Left ventricle myocardium inferior (tissue), 1 donor: Measurements from ENCODE around the gene KCNMB3. TPM values are rescaled to one million over a fixed set of nuclear protein-coding genes. Genes with fewer than 3 reads are reported as not detected.

Experiments
- DNase-seq: peaks from one replicate; pipeline ENCODE4 v3.0.0-alpha.2; 2020
- H3K27ac ChIP-seq: fragments of 200-600 bp; replicated peaks from 2 replicates; pipeline ENCODE4 v1.8.0; 2021
- H3K27me3 ChIP-seq: fragments of 200-600 bp; 2 replicates; pipeline ENCODE4 v1.8.0; 2021; ENCODE audit warnings: low read depth
- H3K36me3 ChIP-seq: fragments of 200-600 bp; 2 replicates; pipeline ENCODE4 v1.8.0; 2021
- H3K4me1 ChIP-seq: fragments of 200-600 bp; 2 replicates; pipeline ENCODE4 v1.8.0; 2021
- H3K4me3 ChIP-seq: fragments of 200-600 bp; 2 replicates; pipeline ENCODE4 v1.8.0; 2021; ENCODE audit warnings: mild to moderate bottlenecking, moderate library complexity
- H3K9me3 ChIP-seq: fragments of 200-600 bp; replicated peaks from 2 replicates; pipeline ENCODE4 v1.8.0; 2021
- CTCF ChIP-seq: fragments of 200-600 bp; IDR thresholded peaks from 2 replicates; pipeline ENCODE4 v1.8.0; 2021; ENCODE audit warnings: antibody characterized with exemption, mild to moderate bottlenecking, borderline replicate concordance
- intact Hi-C: fragments of 100-400 bp; cut with micrococcal nuclease; formaldehyde crosslinking; loops from one replicate; pipeline ENCODE4 v1.11.0; 2022
- total RNA-seq: library from RNA; stranded (reverse); fragmentation: NEBNext Ultra II Directional; extraction: Animal tissue kit (Norgen Biotek cat#: 25700); gene quantifications from one replicate; pipeline ENCODE4 v1.2.1, GENCODE V29; 2021
- donor health status: DM: no; HTN: yes; CAD: no; lungs with severe emphysema.

KCNMB3 gene
- total RNA-seq, 1 donor from 2014 or later, result 0.96 TPM

- Histone ChIP-seq H3K9me3 (no peaks in the 10 kb centered on the region), H3K27ac (no peak overlapping the region), H3K36me3 (peaks cover 43% of the 10 kb centered on the region), H3K4me1 (peaks cover 9% of the 10 kb centered on the region), H3K4me3 (no peak overlapping the region), H3K27me3 (no peaks in the 10 kb centered on the region)
- no peak for DNase-seq
- intact Hi-C loops, result no loop called here
- TF ChIP-seq CTCF, result no peak
Observed at GRCh38 chr3:179200790-179201189, 50.1 kb downstream of the KCNMB3 start.

GRCh38 chr3:179196700-179197099, 54.2 kb downstream of the KCNMB3 start:
- no peak for DNase-seq
- Histone ChIP-seq H3K4me1 (peaks cover 42% of the 10 kb centered on the region), H3K36me3 (peaks cover 15% of the 10 kb centered on the region), H3K27me3 (no peaks in the 10 kb centered on the region), H3K4me3 (no peak overlapping the region), H3K9me3 (no peaks in the 10 kb centered on the region), H3K27ac (peak overlapping the region; percentile 13)
- TF ChIP-seq CTCF, result no peak
- intact Hi-C loops, result no loop called here

GRCh38 chr3:179196098-179196497, 54.8 kb downstream of the KCNMB3 start:
- no peak for TF ChIP-seq CTCF
- H3K4me3 ChIP-seq, result no peak overlapping the region
- peaks cover 9% of the 10 kb centered on the region for H3K36me3 ChIP-seq
- no peaks in the 10 kb centered on the region for H3K27me3 ChIP-seq
- no peak for DNase-seq
- intact Hi-C loops, result no loop called here
- peak overlapping the region; percentile 13 for H3K27ac ChIP-seq
- H3K9me3 ChIP-seq, result no peaks in the 10 kb centered on the region
- H3K4me1 ChIP-seq, result peaks cover 48% of the 10 kb centered on the region

GRCh38 chr3:179194931-179195330, 56.0 kb downstream of the KCNMB3 start:
- Histone ChIP-seq H3K4me3 (no peak overlapping the region), H3K36me3 (no peaks in the 10 kb centered on the region), H3K4me1 (peaks cover 59% of the 10 kb centered on the region), H3K27me3 (no peaks in the 10 kb centered on the region), H3K9me3 (no peaks in the 10 kb centered on the region), H3K27ac (peak overlapping the region; percentile 13)
- DNase-seq, result no peak
- intact Hi-C loops, result no loop called here
- no peak for TF ChIP-seq CTCF

Other genes starting within 250 kb of the KCNMB3 start
- 12.8 TPM for gene ZMAT3, start 179.3 kb downstream of the KCNMB3 start, total RNA-seq
- gene PIK3CA, start 102.8 kb downstream of the KCNMB3 start, total RNA-seq, result 19.6 TPM
- gene ZNF639, start 71.9 kb upstream of the KCNMB3 start, total RNA-seq, result 28.8 TPM
- 74.2 TPM for gene MFN1, start 96.6 kb upstream of the KCNMB3 start, total RNA-seq
- gene GNB4, start 200.4 kb upstream of the KCNMB3 start, total RNA-seq, result 11.9 TPM